GM10248 (cell line): ENCODE data around the gene PRRC2A.

Experiments
- CTCF ChIA-PET: fragments of 300-600 bp; sonication (Branson Sonifier 250); formaldehyde crosslinking; extraction: SDS; loops from one replicate; lab custom pipeline; 2021; ENCODE audit warnings: antibody characterized with exemption; lab: Yijun Ruan, JAX
- POLR2A ChIA-PET: fragments of 350-650 bp; sonication (Branson Sonifier 250); formaldehyde crosslinking; extraction: SDS; loops from one replicate; lab custom pipeline; 2020; ENCODE audit warnings: antibody characterized with exemption; lab: Yijun Ruan, JAX
- DNase-seq: peaks from one replicate; pipeline ENCODE4 v3.0.0; 2012; ENCODE audit errors: extremely low spot score
- CTCF ChIP-seq: IDR thresholded peaks from 2 replicates; pipeline ENCODE4 v1.5.1; 2012; ENCODE audit warnings: mild to moderate bottlenecking, low read depth; ENCODE audit errors: extremely low read depth, missing control alignments, control extremely low read depth

PRRC2A gene

DNA sequence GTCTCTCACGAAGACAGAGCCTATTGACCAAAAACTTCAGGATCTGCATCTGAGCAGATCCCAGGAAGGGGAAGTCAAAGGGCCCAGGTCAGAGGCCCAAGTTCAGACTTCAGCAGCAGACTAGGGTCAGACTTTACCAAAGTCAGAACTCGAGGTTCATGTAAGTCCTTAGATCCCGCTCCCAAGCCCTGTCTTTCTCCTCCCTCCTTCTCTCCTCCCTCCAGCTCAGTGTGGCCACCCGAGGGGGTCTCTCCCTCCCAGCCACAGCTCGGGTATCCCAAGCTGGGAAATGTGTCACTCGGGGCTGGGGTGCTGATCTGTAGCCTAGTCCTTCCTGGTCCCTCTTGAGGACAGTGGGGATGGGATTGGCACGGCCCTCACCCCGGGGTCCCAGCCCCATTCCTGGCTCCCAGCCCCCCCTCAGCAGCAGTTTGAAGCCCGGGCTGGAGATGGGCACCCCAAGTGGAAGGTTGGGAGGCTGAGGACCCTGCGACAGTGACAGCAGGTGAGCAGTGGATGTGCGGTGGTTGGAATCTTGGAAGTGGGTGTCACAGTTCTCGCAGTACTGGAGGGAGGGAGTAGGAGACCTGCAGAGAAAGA lies 41.7 kb downstream of the PRRC2A start:
- ChIA-PET POLR2A (interaction anchor here (0.6 to 3.3 kb wide), 5 partner anchors 11 to 1039 kb away, joined by 3 to 15 read pairs (median 4); partner anchors contain the start of gene BAG6), CTCF (interaction anchor here (1.1 to 4.2 kb wide), 4 partner anchors 9 to 111 kb away, joined by 3 to 27 read pairs (median 9); partner anchors contain the start of genes BAG6 and MSH5)
- no peak for TF ChIP-seq CTCF
- DNase-seq, result no peak

DNA sequence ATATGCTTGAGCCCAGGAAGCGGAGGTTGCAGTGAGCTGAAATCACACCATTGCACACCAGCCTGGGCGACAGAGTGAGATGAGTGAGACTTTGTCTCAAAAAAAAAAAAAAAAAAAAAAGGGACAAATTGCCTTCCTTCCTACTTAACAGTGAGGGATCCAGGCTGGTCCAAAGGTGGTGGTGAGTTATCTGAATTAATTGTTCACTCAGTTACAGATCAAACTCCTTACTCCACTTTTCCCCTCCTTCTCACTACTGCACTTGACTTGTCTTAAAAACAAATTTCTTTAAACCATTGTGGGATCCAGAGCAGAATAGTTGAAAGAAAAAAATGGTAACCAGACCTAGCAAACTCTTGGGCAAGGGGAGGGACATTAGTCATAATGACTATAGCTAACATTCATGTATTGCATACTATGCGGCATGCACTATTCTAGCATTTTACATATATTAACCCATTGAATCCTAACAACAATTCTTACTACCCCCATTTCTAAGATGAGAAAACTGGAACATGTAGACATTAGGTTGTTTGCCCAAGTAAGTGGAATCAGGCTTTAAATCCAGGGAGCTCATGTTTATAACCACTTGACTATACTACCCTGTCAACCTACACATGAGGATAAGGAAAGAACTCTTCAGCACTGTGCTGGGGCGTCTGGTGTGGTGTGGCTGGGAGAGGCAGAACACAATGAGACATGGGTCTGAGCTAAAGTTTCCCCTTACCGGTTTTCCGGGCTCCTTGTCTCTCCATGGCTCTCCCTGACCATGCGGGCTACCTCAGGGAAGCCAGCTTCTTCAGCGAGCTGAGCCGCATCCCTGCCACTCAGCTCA lies 42.8 kb downstream of the PRRC2A start:
- TF ChIP-seq CTCF, result no peak
- no peak for DNase-seq
- ChIA-PET POLR2A (interaction anchor here (0.6 to 3.3 kb wide), 6 partner anchors 8 to 1041 kb away, joined by 3 to 15 read pairs (median 4); partner anchors contain the start of genes APOM, BAG6 and HSPA1B), CTCF (interaction anchor here (1.0 to 4.2 kb wide), 9 partner anchors 8 to 289 kb away, joined by 3 to 27 read pairs (median 4); partner anchors contain the start of genes ATP6V1G2, BAG6, MSH5 and NFKBIL1)

GRCh38 chr6:31663961-31664789 lies 43.7 kb downstream of the PRRC2A start:
- no peak for TF ChIP-seq CTCF
- CTCF ChIA-PET, result interaction anchor here (0.9 to 4.2 kb wide), 11 partner anchors 9 to 288 kb away, joined by 3 to 27 read pairs (median 4); partner anchors contain the start of genes ATP6V1G2, BAG6 and NFKBIL1
- DNase-seq, result no peak
- POLR2A ChIA-PET, result interaction anchor here (0.6 to 3.3 kb wide), 10 partner anchors 9 to 1036 kb away, joined by 3 to 15 read pairs (median 3); partner anchors contain the start of genes ABHD16A, APOM, BAG6 and HSPA1B

DNA sequence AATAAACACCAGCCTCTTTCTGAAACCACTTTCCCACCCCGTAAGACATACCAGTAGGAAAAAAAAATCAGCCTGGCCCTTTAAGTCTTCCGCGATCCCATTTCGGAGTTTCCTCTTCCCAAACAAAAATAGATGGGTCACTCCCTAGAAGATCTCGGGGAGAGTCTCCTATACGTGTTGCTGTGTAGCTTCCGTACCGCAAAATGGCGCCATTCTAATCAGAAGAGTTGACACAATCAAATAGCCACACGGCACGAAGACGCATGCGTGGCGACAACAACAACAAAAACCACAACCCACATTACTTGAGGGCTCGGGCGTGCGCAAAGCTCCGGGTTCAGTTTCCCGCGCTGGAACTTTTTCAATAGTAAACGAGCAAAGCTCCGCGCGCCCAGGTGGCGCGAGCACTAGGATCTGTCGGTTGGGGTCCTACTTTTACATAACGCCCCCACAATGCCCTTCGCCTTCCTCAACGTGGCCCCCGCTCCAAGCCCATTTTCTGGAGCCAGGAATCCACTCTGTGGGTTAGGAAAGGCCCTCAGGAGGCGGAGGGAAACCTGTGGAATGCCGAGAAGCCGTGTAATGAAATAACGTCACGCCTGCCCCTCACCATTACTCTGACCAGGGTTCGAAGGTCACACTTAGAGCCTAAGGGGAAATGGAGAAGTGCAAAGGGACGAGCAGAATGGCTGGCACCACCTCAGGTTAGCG lies 44.4 kb downstream of the PRRC2A start, which contains the start of gene GPANK1:
GPANK1 (minus strand) TSS at position 208 of the 711 bp plus-strand sequence. CDS start 519 bp downstream, outside the sequence.
- peak; percentile 81 for DNase-seq
- no peak for TF ChIP-seq CTCF
- CTCF ChIA-PET, result interaction anchor here (0.9 to 4.2 kb wide), 6 partner anchors 10 to 131 kb away, joined by 3 to 27 read pairs (median 4); partner anchors contain the start of genes ATP6V1G2, BAG6 and NFKBIL1
- POLR2A ChIA-PET, result interaction anchor here (0.6 to 3.3 kb wide), 8 partner anchors 10 to 1502 kb away, joined by 3 to 15 read pairs (median 4); partner anchors contain the start of genes ABHD16A, APOM, BAG6 and HSPA1B

DNA sequence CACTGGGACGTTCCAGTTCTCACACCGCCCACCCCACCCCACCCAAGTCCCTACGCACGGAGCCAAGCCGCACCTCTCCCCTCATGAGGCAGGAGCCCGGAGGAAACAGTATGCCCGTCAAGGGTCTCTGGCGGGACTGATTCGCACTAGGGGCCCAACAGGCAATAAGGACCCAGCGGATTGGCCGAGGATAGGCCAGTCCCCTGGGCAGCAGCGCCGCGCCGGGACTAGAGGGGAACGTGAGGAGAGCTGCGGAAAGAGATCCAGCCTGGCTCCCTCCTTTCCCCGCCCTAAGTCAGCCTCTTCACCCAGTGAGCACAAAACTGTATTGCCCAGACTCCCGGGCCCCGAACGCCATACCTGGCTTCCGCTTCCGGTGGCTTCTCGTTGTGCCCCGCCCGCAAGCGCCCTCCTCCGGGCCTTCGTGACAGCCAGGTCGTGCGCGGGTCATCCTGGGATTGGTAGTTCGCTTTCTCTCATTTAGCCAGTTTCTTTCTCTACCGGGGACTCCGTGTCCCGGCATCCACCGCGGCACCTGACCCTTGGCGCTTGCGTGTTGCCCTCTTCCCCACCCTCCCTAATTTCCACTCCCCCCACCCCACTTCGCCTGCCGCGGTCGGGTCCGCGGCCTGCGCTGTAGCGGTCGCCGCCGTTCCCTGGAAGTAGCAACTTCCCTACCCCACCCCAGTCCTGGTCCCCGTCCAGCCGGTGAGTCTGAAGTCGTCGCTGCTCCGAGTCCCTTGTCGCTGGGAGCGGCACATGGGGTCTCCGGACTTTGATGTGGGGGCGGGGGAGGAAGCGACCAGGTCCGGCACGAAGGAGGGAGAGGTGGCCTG lies 45.2 kb downstream of the PRRC2A start, which contains the start of gene CSNK2B:
CSNK2B (plus strand) TSS at position 580 of the 836 bp plus-strand sequence. CDS start 752 bp downstream, outside the sequence.
- TF ChIP-seq CTCF, result no peak
- ChIA-PET CTCF (interaction anchor here (0.9 to 3.5 kb wide), 3 partner anchors 11 to 131 kb away, joined by 3 to 14 read pairs (median 3); partner anchors contain the start of gene LY6G5C), POLR2A (interaction anchor here (0.6 to 3.3 kb wide), 10 partner anchors 10 to 1501 kb away, joined by 3 to 15 read pairs (median 3); partner anchors contain the start of genes ABHD16A, APOM, BAG6 and HSPA1B)
- DNase-seq, result peak; percentile 97
